Stimulated activated CD4-positive, alpha-beta T cell treated with anti-CD3 and anti-CD28 coated beads, TNF-alpha, amount 100 ng/mL, for 24 hours (primary cell): ENCODE data around the gene KLRC1.
"Not testable (repeated sequence)": the region's sequence is repeated elsewhere in the genome, so short reads cannot be mapped to it uniquely, and the experiment has no call there.

Experiments used
- DNase-seq, 3 experiments: peaks; one replicate each; pipeline ENCODE4 v3.0.0-alpha.2; 2020; ENCODE audit warnings: low read depth in 3 of 3

Gene KLRC1

GRCh38 chr12:10420334-10420733, 32.8 kb downstream of the KLRC1 start, which contains the start of gene KLRC3:
TSS of gene KLRC3 (minus strand) at chr12:10420595. CDS start at chr12:10420550, 45 bp downstream.
- DNase-seq: not testable (repeated sequence)

GRCh38 chr12:10409392-10409791, 43.8 kb downstream of the KLRC1 start, which contains the start of gene KLRC4:
TSS of gene KLRC4 (minus strand) at chr12:10409757. CDS start at chr12:10409575, 182 bp downstream.
- DNase-seq: no peak

- no peak for DNase-seq
Measured at GRCh38 chr12:10408842-10409241, 44.3 kb downstream of the KLRC1 start.

- no peak for DNase-seq
Measured at GRCh38 chr12:10406725-10407124, 46.5 kb downstream of the KLRC1 start.

GRCh38 chr12:10405294-10405693, 47.9 kb downstream of the KLRC1 start:
- DNase-seq: no peak

GRCh38 chr12:10404798-10405197, 48.4 kb downstream of the KLRC1 start:
- DNase-seq: no peak

- no peak for DNase-seq
Measured at GRCh38 chr12:10400829-10401228, 52.3 kb downstream of the KLRC1 start.

GRCh38 chr12:10398168-10398567, 55.0 kb downstream of the KLRC1 start:
- no peak for DNase-seq

- DNase-seq: no peak
Measured at GRCh38 chr12:10397296-10397695, 55.9 kb downstream of the KLRC1 start.

- not testable (repeated sequence) for DNase-seq
Measured at GRCh38 chr12:10396176-10396575, 57.0 kb downstream of the KLRC1 start.
